Vagina (tissue), 2 donors: ENCODE results near the gene MAST2.

Source experiments
- CTCF ChIP-seq, 3 experiments: fragments of 450-650 bp in 2 of 3; fragments of 200-600 bp in 1 of 3; sonication (generic) in 1 of 3; IDR thresholded peaks; one replicate each; pipeline ENCODE4 v1.5.1; 2017 to 2019; ENCODE audit warnings: antibody characterized with exemption in 3 of 3, mild to moderate bottlenecking in 2 of 3, moderate library complexity in 2 of 3
- POLR2AphosphoS5 ChIP-seq, 2 donors: sonication (generic); formaldehyde crosslinking; IDR thresholded peaks; one replicate each; pipeline ENCODE4 v1.9.0; 2017; ENCODE audit warnings: antibody characterized with exemption in 2 of 2, mild to moderate bottlenecking in 2 of 2, low read depth in 1 of 2; ENCODE audit not compliant: insufficient read depth in 1 of 2

GRCh38 chr1:45953934-45954847, 150.8 kb downstream of the MAST2 start:
- TF ChIP-seq CTCF (IDR thresholded peaks at IDR 0.05) (no peak), POLR2AphosphoS5 (IDR thresholded peaks at IDR 0.05; ENCODE audit: insufficient read depth in 1 of 2, low read depth in 1 of 2) (peak in 1 of 2 donors; percentile 84)
